ENCODE measurements around the gene HLA-E. TPM values are rescaled to one million over a fixed set of nuclear protein-coding genes. Genes with fewer than 3 reads are reported as not detected.

Gene HLA-E
- total and polyA plus RNA-seq, 2 of the 13 experiments (the other 11 are each of a cell fraction or from before 2014, with no cell fraction given), result 45.2 to 90.4 TPM

DNA sequence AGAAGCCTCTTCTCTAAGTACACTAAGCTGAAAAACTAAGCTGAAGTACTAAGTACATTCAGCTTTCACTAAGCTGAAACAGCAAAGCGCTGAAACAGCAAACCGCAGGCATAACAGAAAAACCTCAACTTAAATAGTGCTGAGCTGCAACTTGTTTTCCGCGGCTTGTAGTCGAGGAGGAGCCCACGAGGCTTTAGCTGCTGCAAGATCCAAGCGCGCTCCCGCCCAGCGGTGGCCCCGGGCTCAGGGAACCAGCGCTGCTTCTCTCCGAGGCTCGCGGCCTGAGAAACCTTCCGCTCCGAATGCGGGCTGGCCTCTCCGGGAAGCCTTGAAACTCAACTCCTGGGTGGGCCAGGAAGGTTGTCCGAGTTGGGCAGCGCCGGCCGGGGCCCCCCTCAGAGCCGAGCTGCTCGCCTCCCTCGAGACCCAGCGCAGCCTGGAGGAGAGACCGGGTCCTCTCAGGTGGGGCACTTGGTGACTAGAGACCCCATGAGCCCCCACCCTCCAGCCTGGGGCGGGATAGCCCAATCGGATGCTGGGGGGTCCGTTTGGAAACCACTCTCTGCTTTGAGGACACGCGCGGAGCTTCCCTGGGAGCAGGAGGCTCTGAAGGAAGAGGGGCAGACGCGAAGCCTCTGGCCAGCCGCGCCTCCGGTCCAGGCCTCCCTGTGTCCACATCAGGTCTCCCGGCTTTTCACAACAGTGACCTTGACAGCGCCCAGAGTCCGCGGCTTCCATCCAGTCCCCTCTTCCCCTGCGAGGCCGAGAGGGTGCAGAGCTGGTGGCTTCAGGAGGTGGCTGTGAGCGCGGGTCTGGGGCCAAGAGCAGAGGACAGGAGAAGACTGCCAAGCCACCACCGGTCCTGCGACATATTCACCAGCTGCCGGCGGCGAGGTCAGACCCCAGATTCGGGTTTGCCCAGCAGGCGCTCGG, 38.1 kb upstream of the HLA-E start (continued):
- TF ChIP-seq ARID4A (CRISPR knock-in tag; IDR thresholded peaks at IDR 0.05; ENCODE audit: borderline replicate concordance) (peak; percentile 14; the same call in 1 of the 2 replicates), ZFX (CRISPR knock-in tag; IDR thresholded peaks at IDR 0.05; ENCODE audit: low read depth) (peak; percentile 40; the same call in 1 of the 2 replicates), ZMYM3 (CRISPR knock-in tag; IDR thresholded peaks at IDR 0.05) (peak; percentile 58; the same call in 1 of the 2 replicates), FOXA1 (IDR thresholded peaks at IDR 0.05) (no peak), FOXA1 (CRISPR knock-in tag; IDR thresholded peaks at IDR 0.05) (peak; percentile 49), ZNF563 (CRISPR knock-in tag; IDR thresholded peaks at IDR 0.05) (0 out of 2 replicates have a peak, but pooled peaks have one; percentile 42), ZNF562 (CRISPR knock-in tag; IDR thresholded peaks at IDR 0.05; ENCODE audit: borderline replicate concordance) (no peak), MYC (CRISPR knock-in tag; IDR thresholded peaks at IDR 0.05; ENCODE audit: borderline replicate concordance) (peak; percentile 14; the same call in 1 of the 2 replicates), ZNF816 (CRISPR knock-in tag; IDR thresholded peaks at IDR 0.05; ENCODE audit: borderline replicate concordance) (no peak), ZBTB7B (CRISPR knock-in tag; IDR thresholded peaks at IDR 0.05) (0 out of 2 replicates have a peak, but pooled peaks have one; percentile 66), HOXA3 (CRISPR knock-in tag; IDR thresholded peaks at IDR 0.05) (0 out of 2 replicates have a peak, but pooled peaks have one; percentile 39), SALL1 (CRISPR knock-in tag; IDR thresholded peaks at IDR 0.05) (peak; percentile 30; the same call in 1 of the 2 replicates), KDM3A (CRISPR knock-in tag; IDR thresholded peaks at IDR 0.05; ENCODE audit: low read depth) (0 out of 2 replicates have a peak, but pooled peaks have one; percentile 30), ATRX (CRISPR knock-in tag; IDR thresholded peaks at IDR 0.05; ENCODE audit: borderline replicate concordance) (no peak), ZNF501 (CRISPR knock-in tag; IDR thresholded peaks at IDR 0.05) (no peak), ARID5B (CRISPR knock-in tag; IDR thresholded peaks at IDR 0.05) (peak; percentile 47; the same call in 1 of the 2 replicates)
- TF ChIP-seq, protein P1, sequence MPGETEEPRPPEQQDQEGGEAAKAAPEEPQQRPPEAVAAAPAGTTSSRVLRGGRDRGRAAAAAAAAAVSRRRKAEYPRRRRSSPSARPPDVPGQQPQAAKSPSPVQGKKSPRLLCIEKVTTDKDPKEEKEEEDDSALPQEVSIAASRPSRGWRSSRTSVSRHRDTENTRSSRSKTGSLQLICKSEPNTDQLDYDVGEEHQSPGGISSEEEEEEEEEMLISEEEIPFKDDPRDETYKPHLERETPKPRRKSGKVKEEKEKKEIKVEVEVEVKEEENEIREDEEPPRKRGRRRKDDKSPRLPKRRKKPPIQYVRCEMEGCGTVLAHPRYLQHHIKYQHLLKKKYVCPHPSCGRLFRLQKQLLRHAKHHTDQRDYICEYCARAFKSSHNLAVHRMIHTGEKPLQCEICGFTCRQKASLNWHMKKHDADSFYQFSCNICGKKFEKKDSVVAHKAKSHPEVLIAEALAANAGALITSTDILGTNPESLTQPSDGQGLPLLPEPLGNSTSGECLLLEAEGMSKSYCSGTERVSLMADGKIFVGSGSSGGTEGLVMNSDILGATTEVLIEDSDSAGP (CRISPR knock-in tag; IDR thresholded peaks at IDR 0.05; ENCODE audit: borderline replicate concordance), result peak; percentile 41; the same call in 1 of the 2 replicates
- TF ChIP-seq, protein P2, sequence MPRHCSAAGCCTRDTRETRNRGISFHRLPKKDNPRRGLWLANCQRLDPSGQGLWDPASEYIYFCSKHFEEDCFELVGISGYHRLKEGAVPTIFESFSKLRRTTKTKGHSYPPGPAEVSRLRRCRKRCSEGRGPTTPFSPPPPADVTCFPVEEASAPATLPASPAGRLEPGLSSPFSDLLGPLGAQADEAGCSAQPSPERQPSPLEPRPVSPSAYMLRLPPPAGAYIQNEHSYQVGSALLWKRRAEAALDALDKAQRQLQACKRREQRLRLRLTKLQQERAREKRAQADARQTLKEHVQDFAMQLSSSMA (CRISPR knock-in tag; IDR thresholded peaks at IDR 0.05), result no peak
